Pancreas (tissue), 10 donors: ENCODE results near the gene SOS2. TPM values are rescaled to one million over a fixed set of nuclear protein-coding genes. Genes with fewer than 3 reads are reported as not detected.

Experiments used
- ATAC-seq, 4 donors: fragments of 200-7000 bp; cut with Tn5 transposase; one replicate each; pipeline versions ENCODE4 v1.8.0 to v1.9.1; 2020; ENCODE audit warnings: mild to moderate bottlenecking in 4 of 4, moderate library complexity in 4 of 4
- DNase-seq, 6 donors: peaks; one replicate each; pipeline ENCODE4 v3.0.0-alpha.2; 2020
- FAIRE-seq: peaks from 2 replicates; lab custom pipeline; 2012; peaks lifted over from hg19 to GRCh38; lab: Jason Lieb, UNC
- H3K27ac ChIP-seq, 4 donors: fragments of 200-600 bp; sonication (generic); 1 replicate in 3 of 4; 2 replicates in 1 of 4; pipeline versions ENCODE4 v1.5.0 to v1.8.0; 2020
- H3K27me3 ChIP-seq, 4 donors: fragments of 200-600 bp; one replicate each; pipeline ENCODE4 v1.8.0; 2021
- H3K36me3 ChIP-seq, 3 donors: fragments of 200-600 bp; sonication (generic) in 1 of 3; one replicate each; pipeline versions ENCODE4 v1.5.0 to v1.8.0; 2020 to 2021
- H3K4me1 ChIP-seq, 3 donors: fragments of 200-600 bp; one replicate each; pipeline ENCODE4 v1.8.0; 2021
- H3K4me3 ChIP-seq, 4 donors: fragments of 200-600 bp; sonication (generic) in 2 of 4; one replicate each; pipeline versions ENCODE4 v1.5.0 to v1.8.0; 2020 to 2021
- H3K9me3 ChIP-seq, 4 donors: fragments of 200-600 bp; one replicate each; pipeline ENCODE4 v1.8.0; 2021
- CTCF ChIP-seq, 4 donors: fragments of 200-600 bp; sonication (generic) in 3 of 4; IDR thresholded peaks; one replicate each; pipeline versions ENCODE4 v1.5.0 to v1.8.0; 2021; ENCODE audit warnings: antibody characterized with exemption in 4 of 4
- WGBS, 2 donors: extraction: QIAGEN DNeasy Blood & Tissue Kit; methylation state at CpG; one replicate each; pipeline ENCODE4 v1.1.7; 2013; 5-methylcytosine and 5-hydroxymethylcytosine counted together
- intact Hi-C, 3 donors: fragments of 100-400 bp; cut with DNase I; formaldehyde crosslinking; loops; one replicate each; pipeline versions ENCODE4 v1.11.1 to v1.14.2; 2022
- polyA plus RNA-seq, 2 donors: library from polyadenylated mRNA; stranded (reverse); fragments of 200-250 nt; gene quantifications; one replicate each; pipeline ENCODE4 v1.2.3, GENCODE V29; 2013
- total RNA-seq, 6 donors: library from RNA; stranded (reverse); fragmentation: NEBNext Ultra II Directional in 4 of 6; extraction: Animal tissue kit (Norgen Biotek cat#: 25700) in 4 of 6; gene quantifications; one replicate each; pipeline versions ENCODE4 v1.2.1 to v1.2.4, GENCODE V29; 2021 to 2023
- donor health status: healthy with polysubstance abuse.
- donor health status: DM: no; HTN: no; CAD: no; lungs with moderate emphysema.
- donor health status: DM: no; HTN: no; CAD: no.
- donor health status: control.
- donor health status: control.
- donor health status: Bipolar disorder and iron deficiency.
- donor health status: DM: yes; HTN: yes; CAD: no.
- donor health status: DM: no; HTN: no; CAD: no.
- donor health status: DM: no; HTN: no; CAD: no.
- donor health status: DM: yes; HTN: yes; CAD: no.

Gene SOS2
- total and polyA plus RNA-seq, 8 donors = 4.2 to 19.9 (median 10.7) TPM

GRCh38 chr14:50127802-50128201 lies 103.6 kb downstream of the SOS2 start:
- 96 to 98% methylated on average over 2 of the region's 2 CpGs for WGBS, 2 donors
- Histone ChIP-seq H3K27me3 (no peaks in the 10 kb centered on the region), H3K36me3 (peaks cover 0 to 23% (median 0%) of the 10 kb centered on the region in 3 donors), H3K4me1 (no peaks in the 10 kb centered on the region), H3K9me3 (no peaks in the 10 kb centered on the region), H3K27ac (no peak overlapping the region), H3K4me3 (no peak overlapping the region)
- no peak for DNase-seq
- intact Hi-C loops = no loop called here
- no peak for ATAC-seq
- FAIRE-seq = no peak
- no peak for TF ChIP-seq CTCF (IDR thresholded peaks at IDR 0.05)

GRCh38 chr14:50123062-50123461 lies 108.3 kb downstream of the SOS2 start:
- DNase-seq = no peak
- Histone ChIP-seq H3K9me3 (no peaks in the 10 kb centered on the region), H3K36me3 (peaks cover 0 to 10% (median 0%) of the 10 kb centered on the region in 3 donors), H3K27me3 (no peaks in the 10 kb centered on the region), H3K4me1 (no peaks in the 10 kb centered on the region), H3K4me3 (no peak overlapping the region), H3K27ac (no peak overlapping the region)
- intact Hi-C loops = no loop called here
- TF ChIP-seq CTCF (IDR thresholded peaks at IDR 0.05) = no peak
- FAIRE-seq = no peak
- WGBS, 2 donors = 91 to 95% methylated on average over 3 of the region's 3 CpGs
- no peak for ATAC-seq

- Histone ChIP-seq H3K4me1 (peaks cover 0 to 4% (median 0%) of the 10 kb centered on the region in 3 donors), H3K9me3 (no peaks in the 10 kb centered on the region), H3K4me3 (no peak overlapping the region), H3K27me3 (no peaks in the 10 kb centered on the region), H3K36me3 (peaks cover 0 to 10% (median 0%) of the 10 kb centered on the region in 3 donors), H3K27ac (no peak overlapping the region)
- ATAC-seq (no peak), DNase-seq (no peak), FAIRE-seq (no peak)
- intact Hi-C loops = no loop called here
- WGBS, 2 donors = 96% methylated on average over 6 of the region's 6 CpGs
- TF ChIP-seq CTCF (IDR thresholded peaks at IDR 0.05) = no peak
Measured at GRCh38 chr14:50122291-50122690, 109.1 kb downstream of the SOS2 start.

DNA sequence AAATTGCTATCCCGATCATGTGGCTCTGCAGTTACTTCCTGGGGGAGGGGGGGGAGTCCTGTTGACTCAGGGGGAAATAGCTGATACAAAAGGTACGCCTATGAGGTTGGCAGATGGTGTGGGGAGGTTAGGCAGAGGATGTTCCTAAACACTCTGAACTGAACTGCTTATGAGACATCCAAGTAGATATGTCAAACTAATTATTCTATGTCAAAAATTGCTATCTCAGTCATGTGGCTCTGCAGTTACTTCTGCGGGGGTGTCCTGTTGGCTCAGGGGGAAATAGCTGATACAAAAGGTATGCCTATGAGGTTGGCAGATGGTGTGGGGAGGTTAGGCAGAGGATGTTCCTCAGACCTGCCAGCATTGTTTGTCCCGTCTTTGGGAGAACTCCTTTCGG lies 109.9 kb downstream of the SOS2 start:
- no peak for TF ChIP-seq CTCF (IDR thresholded peaks at IDR 0.05)
- intact Hi-C loops = no loop called here
- H3K9me3 ChIP-seq = no peaks in the 10 kb centered on the region
- FAIRE-seq (no peak), ATAC-seq (peak in 1 of 4 donors; percentile 5), DNase-seq (no peak)
- no peak overlapping the region for H3K4me3 ChIP-seq
- no peak overlapping the region for H3K27ac ChIP-seq
- peaks cover 0 to 10% (median 6%) of the 10 kb centered on the region in 3 donors for H3K4me1 ChIP-seq
- 67 to 72% methylated on average over 5 of the region's 5 CpGs for WGBS, 2 donors
- H3K27me3 ChIP-seq = no peaks in the 10 kb centered on the region
- H3K36me3 ChIP-seq = peaks cover 0 to 10% (median 0%) of the 10 kb centered on the region in 3 donors

- Histone ChIP-seq H3K4me1 (peaks cover 4 to 22% (median 17%) of the 10 kb centered on the region in 3 donors), H3K27ac (peak overlapping the region in 2 of 4 donors; percentile 86 to 87), H3K36me3 (no peaks in the 10 kb centered on the region), H3K9me3 (no peaks in the 10 kb centered on the region), H3K4me3 (no peak overlapping the region), H3K27me3 (no peaks in the 10 kb centered on the region)
- no peak for ATAC-seq
- TF ChIP-seq CTCF (IDR thresholded peaks at IDR 0.05) = no peak
- intact Hi-C loops = no loop called here
- FAIRE-seq = no peak
- no peak for DNase-seq
- WGBS, 2 donors = 78 to 81% methylated on average over 2 of the region's 2 CpGs
Measured at GRCh38 chr14:50117456-50117855, 113.9 kb downstream of the SOS2 start.
